Motor neuron (in vitro differentiated cells): ENCODE results near the gene ARHGEF16. TPM values are rescaled to one million over a fixed set of nuclear protein-coding genes. Genes with fewer than 3 reads are reported as not detected.

Experiments used
- ATAC-seq, 8 experiments: fragments of 200-7000 bp; cut with Tn5 transposase; replicated peaks in 6 of 8; 2 replicates each; pipeline ENCODE4 v1.8.0; 2021; ENCODE audit warnings: mild to moderate bottlenecking in 8 of 8, moderate library complexity in 8 of 8
- H3K27ac ChIP-seq, 2 donors: fragments of 250-450 bp; sonication (Bioruptor Pico); 2 replicates each; pipeline ENCODE4 v1.9.0; 2021; ENCODE audit warnings: antibody characterized with exemption in 2 of 2, mild to moderate bottlenecking in 2 of 2, moderate library complexity in 1 of 2
- H3K4me1 ChIP-seq, 2 donors: fragments of 250-450 bp; sonication (Bioruptor Pico); replicated peaks in 1 of 2; 2 replicates each; pipeline ENCODE4 v1.6.1; 2021; ENCODE audit warnings: antibody characterized with exemption in 2 of 2, mild to moderate bottlenecking in 2 of 2, moderate library complexity in 1 of 2
- H3K4me3 ChIP-seq, 5 donors: fragments of 250-450 bp; sonication (Bioruptor Pico); 2 replicates each; pipeline ENCODE4 v1.9.0; 2021; ENCODE audit warnings: antibody characterized with exemption in 5 of 5, mild to moderate bottlenecking in 5 of 5, moderate library complexity in 4 of 5
- WGBS, 10 experiments: fragments of 450-650 bp; shearing (Covaris generic); methylation state at CpG; one replicate each; pipeline ENCODE4 v1.0.0; 2022; 5-methylcytosine and 5-hydroxymethylcytosine counted together
- in situ Hi-C, 9 experiments: fragments of 400-800 bp; cut with MboI; loops; one replicate each; pipeline ENCODE4 v1.15.0; 2021; ENCODE audit warnings: low sequenced_read_pairs in 9 of 9, low pct_unique_long_range_greater_than_20kb in 2 of 9; ENCODE audit not compliant: unreplicated experiment in 9 of 9
- total RNA-seq, 8 experiments: library from RNA; unstranded; fragments of 300-600 nt; gene quantifications; 2 replicates each; pipeline versions ENCODE4 v1.2.3 to v1.2.4, GENCODE V29; 2022

Gene ARHGEF16
- total RNA-seq, 8 experiments from 2014 or later = 0.41 to 4.9 (median 1.1) TPM

GRCh38 chr1:3433076-3433475, 21.4 kb upstream of the ARHGEF16 start:
- 20 to 85% (median 60%) methylated on average over 1 to 4 of the region's 14 CpGs; no CpG with 5 or more reads in 7 of the 10 experiments for WGBS, 10 experiments
- no peak for ATAC-seq
- Histone ChIP-seq H3K4me3 (no peak overlapping the region), H3K27ac (no peak overlapping the region), H3K4me1 (peaks cover 0 to 18% of the 10 kb centered on the region in 2 donors)
- in situ Hi-C loops = loop anchor here in 3 of 9 experiments (25.0 kb wide), 2 partner anchors 871 to 1021 kb away; partner anchors contain the start of genes PEX10 (in 2 of the 3) and TNFRSF14 (in 1 of the 3)

- Histone ChIP-seq H3K27ac (no peak overlapping the region), H3K4me1 (peaks cover 0 to 18% of the 10 kb centered on the region in 2 donors), H3K4me3 (no peak overlapping the region)
- in situ Hi-C loops = loop anchor here in 3 of 9 experiments (25.0 kb wide), 2 partner anchors 871 to 1021 kb away; partner anchors contain the start of genes PEX10 (in 2 of the 3) and TNFRSF14 (in 1 of the 3)
- ATAC-seq = no peak
- 17 to 100% (median 89%) methylated on average over 1 to 14 of the region's 31 CpGs; no CpG with 5 or more reads in 2 of the 10 experiments for WGBS, 10 experiments
Observed at GRCh38 chr1:3433596-3434320, 20.7 kb upstream of the ARHGEF16 start.

- H3K4me1 ChIP-seq = peaks cover 6 to 24% of the 10 kb centered on the region in 2 donors
- 60 to 100% (median 86%) methylated on average over 1 to 34 of the region's 40 CpGs; no CpG with 5 or more reads in 2 of the 10 experiments for WGBS, 10 experiments
- no peak for ATAC-seq
- in situ Hi-C loops = loop anchor here in 3 of 9 experiments (25.0 kb wide), 2 partner anchors 872 to 1022 kb away; partner anchors contain the start of genes PEX10 (in 2 of the 3) and TNFRSF14 (in 1 of the 3)
- H3K4me3 ChIP-seq = no peak overlapping the region
- H3K27ac ChIP-seq = no peak overlapping the region
Observed at GRCh38 chr1:3434406-3435110, 19.9 kb upstream of the ARHGEF16 start.

- 20 to 85% (median 75%) methylated on average over 1 to 10 of the region's 21 CpGs; no CpG with 5 or more reads in 4 of the 10 experiments for WGBS, 10 experiments
- in situ Hi-C loops = loop anchor here in 3 of 9 experiments (25.0 kb wide), 2 partner anchors 873 to 1023 kb away; partner anchors contain the start of genes PEX10 (in 2 of the 3) and TNFRSF14 (in 1 of the 3)
- H3K27ac ChIP-seq = no peak overlapping the region
- ATAC-seq = no peak
- no peak overlapping the region for H3K4me3 ChIP-seq
- H3K4me1 ChIP-seq = peaks cover 17 to 35% of the 10 kb centered on the region in 2 donors
Observed at GRCh38 chr1:3435666-3436065, 18.8 kb upstream of the ARHGEF16 start.

- Histone ChIP-seq H3K4me3 (no peak overlapping the region), H3K4me1 (peaks cover 25 to 36% of the 10 kb centered on the region in 2 donors), H3K27ac (no peak overlapping the region)
- 67 to 89% (median 82%) methylated on average over 1 to 8 of the region's 11 CpGs; no CpG with 5 or more reads in 4 of the 10 experiments for WGBS, 10 experiments
- in situ Hi-C loops = loop anchor here in 3 of 9 experiments (25.0 kb wide), 2 partner anchors 874 to 1024 kb away; partner anchors contain the start of genes PEX10 (in 2 of the 3) and TNFRSF14 (in 1 of the 3)
- ATAC-seq = no peak
Observed at GRCh38 chr1:3436451-3436850, 18.0 kb upstream of the ARHGEF16 start.

- ATAC-seq = no peak
- in situ Hi-C loops = loop anchor here in 3 of 9 experiments (25.0 kb wide), 2 partner anchors 875 to 1025 kb away; partner anchors contain the start of genes PEX10 (in 2 of the 3) and TNFRSF14 (in 1 of the 3)
- Histone ChIP-seq H3K4me1 (peaks cover 26 to 36% of the 10 kb centered on the region in 2 donors), H3K27ac (no peak overlapping the region), H3K4me3 (no peak overlapping the region)
- WGBS, 10 experiments = 0 to 90% (median 85%) methylated on average over 2 to 6 of the region's 14 CpGs; no CpG with 5 or more reads in 6 of the 10 experiments
Observed at GRCh38 chr1:3436901-3437300, 17.6 kb upstream of the ARHGEF16 start.

- Histone ChIP-seq H3K4me3 (no peak overlapping the region), H3K27ac (no peak overlapping the region), H3K4me1 (peaks cover 26 to 30% of the 10 kb centered on the region in 2 donors)
- no peak for ATAC-seq
- 0 to 86% (median 68%) methylated on average over 1 to 9 of the region's 9 CpGs; no CpG with 5 or more reads in 3 of the 10 experiments for WGBS, 10 experiments
- in situ Hi-C loops = loop anchor here in 3 of 9 experiments (25.0 kb wide), 2 partner anchors 876 to 1026 kb away; partner anchors contain the start of genes PEX10 (in 2 of the 3) and TNFRSF14 (in 1 of the 3)
Observed at GRCh38 chr1:3438661-3439180, 15.7 kb upstream of the ARHGEF16 start.

- H3K4me3 ChIP-seq = no peak overlapping the region
- H3K4me1 ChIP-seq = peaks cover 26 to 30% of the 10 kb centered on the region in 2 donors
- peak in 5 of 8 experiments; percentile 46 to 69 (median 64) for ATAC-seq
- H3K27ac ChIP-seq = no peak overlapping the region
- in situ Hi-C loops = loop anchor here in 3 of 9 experiments (25.0 kb wide), 2 partner anchors 877 to 1027 kb away; partner anchors contain the start of genes PEX10 (in 2 of the 3) and TNFRSF14 (in 1 of the 3)
- 29 to 85% (median 64%) methylated on average over 1 to 16 of the region's 27 CpGs; no CpG with 5 or more reads in 6 of the 10 experiments for WGBS, 10 experiments
Observed at GRCh38 chr1:3439346-3440299, 14.8 kb upstream of the ARHGEF16 start.

- WGBS, 10 experiments = 80% methylated on average over 1 of the region's 10 CpGs; no CpG with 5 or more reads in 9 of the 10 experiments
- no peak overlapping the region for H3K27ac ChIP-seq
- no peak overlapping the region for H3K4me3 ChIP-seq
- peak in 5 of 8 experiments; percentile 6 to 37 (median 24) for ATAC-seq
- H3K4me1 ChIP-seq = peaks cover 26 to 30% of the 10 kb centered on the region in 2 donors
- in situ Hi-C loops = loop anchor here in 3 of 9 experiments (25.0 kb wide), 2 partner anchors 878 to 1028 kb away; partner anchors contain the start of genes PEX10 (in 2 of the 3) and TNFRSF14 (in 1 of the 3)
Observed at GRCh38 chr1:3440300-3440681, 14.2 kb upstream of the ARHGEF16 start.

- ATAC-seq = no peak
- in situ Hi-C loops = loop anchor here in 3 of 9 experiments (25.0 kb wide), 2 partner anchors 879 to 1029 kb away; partner anchors contain the start of genes PEX10 (in 2 of the 3) and TNFRSF14 (in 1 of the 3)
Observed at GRCh38 chr1:3440711-3441409, 13.6 kb upstream of the ARHGEF16 start.

More at GRCh38 chr1:3440711-3441409, 13.6 kb upstream of the ARHGEF16 start:
- peak overlapping the region in 1 of 2 donors; percentile 14 for H3K27ac ChIP-seq
- 28 to 84% (median 47%) methylated on average over 1 to 11 of the region's 20 CpGs; no CpG with 5 or more reads in 3 of the 10 experiments for WGBS, 10 experiments
- H3K4me3 ChIP-seq = no peak overlapping the region
- H3K4me1 ChIP-seq = peaks cover 26 to 30% of the 10 kb centered on the region in 2 donors
